HG03280 (cell line): Measurements from ENCODE around the gene CHCHD3.
"Not testable (repeated sequence)": the region's sequence is repeated elsewhere in the genome, so short reads cannot be mapped to it uniquely, and the experiment has no call there.

Experiments used
- ATAC-seq: cut with Tn5 transposase; IDR thresholded peaks from one replicate; pipeline ENCODE4 v1.9.1; 2021; ENCODE audit warnings: mild to moderate bottlenecking, moderate library complexity; ENCODE audit not compliant: unreplicated experiment

Gene CHCHD3

DNA sequence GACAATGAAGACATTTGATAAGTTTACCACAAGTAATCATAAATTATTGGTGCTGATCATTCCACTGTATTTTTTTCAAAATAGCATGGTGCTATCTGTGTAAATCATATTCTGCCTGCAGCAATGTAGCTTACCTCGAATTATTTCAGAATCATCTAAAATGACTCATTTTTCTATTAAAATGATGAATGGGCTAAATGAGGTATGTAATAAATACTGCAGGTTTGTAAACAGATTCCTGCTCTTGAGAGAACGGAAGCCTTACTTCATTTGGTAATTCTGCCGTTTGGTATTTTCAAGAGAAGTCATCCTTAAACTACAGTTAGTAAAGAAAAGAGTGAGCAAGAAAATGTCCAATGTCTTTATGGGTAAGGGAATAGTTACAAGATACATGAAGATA lies 115.9 kb downstream of the CHCHD3 start:
- no peak for ATAC-seq

DNA sequence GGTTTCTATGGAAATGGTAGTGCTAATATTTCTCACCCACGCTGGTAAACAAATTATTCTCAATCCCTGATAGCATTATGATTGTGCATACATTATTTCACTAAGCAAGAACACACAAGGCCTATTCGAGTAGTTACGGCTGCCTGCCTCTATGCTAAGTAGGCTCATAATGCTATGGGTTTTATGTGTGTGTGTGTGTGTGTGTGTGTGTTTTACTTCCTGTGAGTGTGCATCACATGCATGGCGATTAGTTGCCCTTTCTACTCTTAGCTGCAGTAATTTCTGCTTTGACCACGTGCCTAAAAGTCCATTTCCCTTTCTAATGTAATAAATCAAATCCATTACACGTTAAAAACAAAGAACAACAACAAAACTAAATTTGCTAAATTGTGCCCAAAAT lies 117.0 kb downstream of the CHCHD3 start:
- ATAC-seq: no peak

DNA sequence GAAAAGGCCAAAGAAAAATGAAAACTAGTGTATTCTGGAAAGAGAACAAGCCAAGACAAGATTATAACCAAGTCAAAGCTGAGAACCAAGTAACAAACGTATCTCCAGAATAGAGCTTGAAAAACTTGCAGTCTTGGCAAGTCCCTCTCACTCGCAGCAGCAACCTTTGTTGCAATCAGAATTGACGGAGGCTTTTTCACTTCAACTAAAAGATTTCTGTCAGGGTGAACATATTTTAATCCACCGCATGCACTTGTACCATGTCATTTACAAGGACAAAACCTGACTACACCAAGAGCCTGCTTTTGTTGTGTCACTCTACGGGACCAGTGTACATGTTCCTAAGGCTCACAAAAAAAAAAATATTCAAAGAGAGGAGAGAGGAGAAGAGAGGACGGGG lies 122.0 kb downstream of the CHCHD3 start:
- ATAC-seq: no peak

DNA sequence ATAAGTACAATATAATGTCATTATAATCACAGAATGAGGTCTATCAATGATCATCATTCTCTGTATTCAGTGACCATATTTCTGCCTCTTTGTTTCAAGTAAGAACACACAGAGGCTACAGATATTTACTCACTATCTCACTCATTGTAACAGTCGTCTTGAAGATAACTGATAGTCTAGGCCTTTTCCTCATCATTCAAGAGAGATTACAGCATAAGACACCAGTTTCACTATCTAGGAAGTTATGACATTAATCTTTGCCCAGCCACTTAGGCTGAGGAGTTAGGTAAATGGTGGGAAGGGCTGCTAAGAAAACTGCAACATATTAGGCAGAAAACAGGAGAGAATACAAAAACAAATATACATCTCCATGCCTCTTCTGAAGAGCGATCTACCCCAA lies 125.3 kb downstream of the CHCHD3 start:
- ATAC-seq: no peak

DNA sequence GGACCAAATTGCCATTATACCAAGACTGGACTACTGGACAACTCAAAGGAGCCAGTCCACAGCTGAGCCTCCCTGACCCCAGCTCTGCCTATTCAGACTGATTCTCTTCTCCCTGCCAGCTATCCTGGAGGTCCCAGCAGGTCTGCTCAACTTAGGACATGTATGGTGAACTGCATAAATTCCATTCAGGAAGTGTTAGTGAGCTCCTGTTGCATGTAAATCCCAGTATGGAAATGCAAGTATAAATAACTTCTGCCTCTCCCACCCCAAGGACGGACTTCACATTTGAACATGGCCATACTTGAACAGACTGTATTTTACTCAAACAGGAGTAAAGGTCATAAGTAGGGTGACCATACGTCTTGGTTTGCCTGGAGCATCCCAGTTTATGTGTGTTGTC lies 128.4 kb downstream of the CHCHD3 start:
- no peak for ATAC-seq

DNA sequence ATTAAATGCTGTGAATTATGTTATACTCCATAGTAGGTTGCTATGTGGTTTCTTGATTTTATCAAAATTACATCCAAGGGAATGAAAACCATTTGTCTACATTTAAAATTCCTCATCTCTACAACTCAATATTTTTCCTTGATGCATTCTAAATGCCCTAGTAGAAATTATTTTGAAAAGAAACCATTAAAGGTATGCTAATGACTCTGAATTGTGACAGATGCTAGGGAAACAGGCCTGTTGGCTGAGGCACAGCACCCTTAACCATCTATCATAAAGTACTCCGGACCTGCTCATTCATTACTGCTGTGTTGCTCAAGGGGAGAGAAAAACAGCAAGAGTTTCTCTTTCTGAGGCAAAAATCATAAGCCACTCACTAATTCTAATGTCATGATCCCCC lies 131.2 kb downstream of the CHCHD3 start:
- no peak for ATAC-seq

DNA sequence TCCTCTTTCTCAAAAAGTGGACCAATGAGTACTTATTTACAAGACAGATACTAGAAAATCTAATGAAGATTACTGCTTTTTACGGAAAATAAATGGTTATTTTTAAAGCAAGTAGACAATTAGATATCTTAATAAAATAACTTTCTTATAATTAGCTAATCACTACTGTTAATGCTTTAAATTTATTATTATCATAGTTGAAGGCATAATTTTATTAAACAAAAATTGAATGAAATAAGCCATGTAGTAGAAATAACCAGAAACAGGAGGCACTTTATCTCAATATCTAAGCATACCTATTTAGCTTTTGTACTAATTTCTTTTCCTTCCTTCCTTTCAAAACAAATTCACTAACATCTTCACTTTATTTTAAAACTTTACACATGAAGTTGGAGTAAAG lies 134.9 kb downstream of the CHCHD3 start:
- ATAC-seq: no peak

DNA sequence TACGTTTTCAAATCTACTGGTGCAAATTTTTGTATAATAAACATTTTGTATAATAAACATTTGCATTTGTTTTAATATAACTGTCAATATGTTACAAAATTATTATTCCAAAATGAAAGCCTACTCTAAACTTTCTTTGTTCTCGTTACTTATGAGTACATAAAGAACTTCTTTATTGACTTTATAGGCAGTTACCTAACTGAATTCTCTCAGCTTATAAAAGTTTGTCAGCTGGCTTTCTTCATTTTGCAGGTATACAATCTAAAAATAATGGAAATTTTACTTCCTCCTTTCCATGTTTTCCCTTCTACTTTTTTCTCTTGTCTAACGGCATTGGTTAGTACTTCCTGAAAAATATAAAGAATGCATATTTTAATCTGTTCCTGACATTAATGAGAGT lies 137.1 kb downstream of the CHCHD3 start:
- ATAC-seq: no peak

DNA sequence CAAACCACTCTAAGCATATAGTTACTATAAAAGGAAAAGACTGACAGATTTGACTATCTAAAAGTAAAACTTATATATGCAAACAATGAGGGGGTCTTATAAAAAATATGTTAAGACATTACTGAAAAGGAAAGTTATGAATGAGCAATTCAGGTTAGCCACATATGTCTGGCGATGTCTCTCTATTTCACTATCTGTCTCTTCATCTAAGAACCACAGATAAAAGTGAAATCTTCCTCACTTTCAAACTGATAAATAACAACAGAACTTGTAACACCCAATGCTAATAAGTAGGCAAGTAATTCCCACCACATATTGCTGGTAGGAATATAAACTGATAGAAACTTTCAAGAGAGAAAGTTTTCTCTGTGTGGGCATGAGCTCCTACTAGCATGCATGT lies 138.2 kb downstream of the CHCHD3 start:
- no peak for ATAC-seq

DNA sequence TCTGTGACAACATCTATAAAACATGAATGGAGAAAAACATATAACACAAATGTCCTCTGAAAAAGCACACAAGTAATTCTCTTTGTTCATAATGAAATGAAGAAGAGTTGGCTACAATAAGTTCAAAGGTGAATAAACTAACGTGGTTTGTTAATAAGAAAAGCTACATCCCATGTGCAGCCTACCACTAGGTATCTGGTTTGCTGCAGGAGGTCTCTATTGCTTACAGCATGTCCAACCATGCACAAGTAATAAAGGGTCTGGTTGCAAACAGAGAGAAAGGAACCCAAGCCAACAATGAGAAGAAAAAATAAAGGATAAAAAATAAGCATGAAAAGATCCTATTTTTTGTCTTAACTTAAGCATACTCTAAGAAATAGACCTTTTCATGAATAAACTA lies 139.2 kb downstream of the CHCHD3 start:
- no peak for ATAC-seq

DNA sequence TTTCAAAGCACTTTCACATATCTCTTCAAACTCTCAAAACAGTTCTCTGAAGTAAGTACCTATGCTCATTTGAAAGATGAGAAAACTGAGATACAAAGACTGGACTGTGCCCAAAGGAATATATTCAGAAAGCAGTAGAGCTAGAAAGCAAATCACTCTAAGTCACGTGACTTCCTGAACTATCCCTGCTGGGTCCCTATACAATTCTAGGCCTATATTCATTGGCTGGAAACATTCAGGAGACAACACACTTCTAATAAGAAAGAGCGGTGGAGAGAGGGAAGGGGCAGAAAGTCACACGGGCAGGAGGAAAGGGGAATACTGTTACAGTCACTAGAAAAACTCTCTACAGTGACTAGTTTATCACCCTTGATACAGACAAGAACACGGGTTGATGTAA lies 140.0 kb downstream of the CHCHD3 start:
- no peak for ATAC-seq

DNA sequence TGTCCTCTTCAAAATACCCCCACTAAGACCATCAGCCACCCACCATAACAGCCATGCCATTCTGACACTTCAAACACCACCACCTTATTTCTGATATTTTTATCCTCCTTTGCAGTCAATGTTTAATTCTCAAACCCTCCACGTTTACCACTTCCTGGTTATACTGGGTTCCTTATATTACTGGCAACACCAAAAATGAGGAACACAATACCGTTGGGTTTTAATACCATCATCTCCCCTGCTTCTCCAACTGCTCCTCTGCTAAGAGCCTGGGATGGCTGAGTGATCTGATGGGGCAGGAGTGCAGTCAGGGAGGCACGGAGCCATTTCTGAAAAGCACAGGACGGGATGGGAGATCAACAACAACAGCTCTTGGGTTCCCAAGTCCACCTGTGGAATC lies 140.5 kb downstream of the CHCHD3 start:
- no peak for ATAC-seq

DNA sequence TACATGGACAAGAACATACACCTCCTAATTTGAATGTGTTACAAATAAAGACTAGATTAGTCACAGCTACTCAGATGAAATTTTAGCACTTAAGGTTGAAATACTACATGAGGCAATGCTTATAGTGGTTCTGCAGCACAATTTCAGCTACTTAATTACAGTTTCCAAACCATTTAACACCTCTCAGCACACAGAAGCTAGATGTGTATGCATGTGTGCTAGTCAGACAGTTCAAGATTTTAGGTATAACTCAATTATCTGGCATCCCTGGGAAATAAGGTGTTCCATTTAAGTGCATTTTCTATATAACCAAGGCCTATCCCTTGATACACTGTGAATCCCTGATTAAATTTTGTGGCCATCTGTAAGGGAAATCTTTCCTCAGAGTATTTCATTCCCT lies 141.8 kb downstream of the CHCHD3 start:
- ATAC-seq: no peak

DNA sequence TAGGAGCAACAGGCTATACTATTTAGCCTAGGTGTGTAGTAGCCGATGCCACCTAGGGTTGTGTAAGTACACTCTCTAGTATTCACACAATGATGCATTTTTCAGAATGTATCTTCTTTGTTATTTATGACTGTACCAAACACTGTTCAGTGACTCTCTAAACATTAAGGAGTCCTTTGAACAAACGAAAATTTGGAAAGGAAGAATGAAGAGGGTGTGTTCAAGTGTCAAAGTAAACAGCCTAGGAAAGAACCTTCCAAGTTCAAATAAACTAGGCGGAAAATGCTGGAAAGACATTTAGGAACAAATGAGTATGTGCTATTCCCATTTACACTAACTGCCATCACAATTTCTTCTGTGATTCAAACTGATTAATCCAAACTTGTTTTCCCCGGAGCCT lies 142.4 kb downstream of the CHCHD3 start:
- no peak for ATAC-seq

DNA sequence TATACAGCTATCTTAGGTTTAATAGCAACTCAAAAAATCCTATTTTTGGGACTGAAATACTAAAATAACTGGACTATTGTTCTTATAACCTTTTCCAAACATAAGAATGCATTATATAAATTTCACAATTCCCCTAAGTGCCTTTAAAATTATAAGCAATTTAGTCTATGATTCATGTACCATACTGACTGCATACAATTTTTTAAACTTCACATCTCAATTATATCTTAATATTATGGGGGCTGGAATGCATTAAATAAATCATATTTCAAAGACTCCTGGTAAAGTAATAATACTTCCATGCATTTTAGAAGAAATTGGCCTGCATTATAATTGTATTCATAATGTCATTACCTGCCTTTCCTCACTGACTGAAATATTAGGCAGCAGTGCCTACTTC lies 144.6 kb downstream of the CHCHD3 start:
- ATAC-seq: no peak

DNA sequence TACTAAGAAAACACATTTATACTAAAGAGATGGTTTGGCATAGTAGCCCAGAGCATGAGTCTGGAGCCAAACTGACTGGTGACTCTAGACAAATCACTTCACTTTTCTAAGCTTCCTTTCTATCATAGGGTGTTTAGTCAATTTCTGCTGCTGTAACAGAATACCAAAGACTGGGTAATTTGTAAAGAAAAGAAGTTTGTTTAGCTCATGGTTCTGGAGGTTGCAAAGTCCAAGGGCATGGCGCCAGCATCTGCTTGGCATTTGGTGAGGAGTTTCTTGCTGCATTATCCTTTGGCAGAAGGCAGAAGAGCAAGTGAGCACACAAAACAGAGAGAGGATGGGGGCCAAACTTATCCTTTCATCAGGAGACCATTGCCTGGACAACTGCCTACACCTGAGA lies 146.3 kb downstream of the CHCHD3 start:
- ATAC-seq: no peak

DNA sequence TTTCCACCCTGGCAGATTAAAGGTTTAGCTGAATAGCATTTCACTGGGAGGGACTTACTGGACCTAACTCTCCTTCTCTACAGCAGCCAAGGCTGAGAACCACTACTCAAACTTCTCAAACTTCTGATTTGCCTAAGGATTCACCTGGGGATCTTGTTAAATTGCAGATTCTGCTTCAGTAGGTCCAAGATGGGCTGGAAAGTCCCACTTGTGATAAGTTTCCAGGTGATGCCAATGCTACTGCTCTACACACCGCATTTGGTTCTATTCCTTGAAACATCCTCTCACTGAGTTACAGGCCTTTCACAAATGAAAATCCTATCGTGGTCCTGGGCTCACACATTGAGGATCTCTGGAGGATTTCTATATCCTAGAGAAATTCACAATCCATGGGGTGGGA lies 147.9 kb downstream of the CHCHD3 start:
- ATAC-seq: no peak

DNA sequence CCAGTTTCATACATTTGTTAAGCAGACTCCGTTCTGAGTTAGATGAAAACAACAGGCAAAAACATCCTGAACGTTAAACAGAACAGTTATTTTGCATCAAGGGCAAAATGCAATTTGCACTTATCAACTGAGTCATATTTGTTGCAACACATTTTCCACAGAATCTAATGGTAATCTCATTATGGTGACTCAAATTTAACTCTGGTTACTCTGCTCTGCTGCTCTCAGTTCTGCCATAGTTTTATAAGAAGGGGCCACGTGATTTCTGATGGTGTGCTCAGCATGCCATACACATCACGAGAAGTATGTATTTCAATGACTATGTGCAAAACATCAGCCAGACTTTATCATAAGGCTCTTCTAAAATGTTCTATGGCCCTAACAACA lies 148.8 kb downstream of the CHCHD3 start:
- ATAC-seq: no peak

DNA sequence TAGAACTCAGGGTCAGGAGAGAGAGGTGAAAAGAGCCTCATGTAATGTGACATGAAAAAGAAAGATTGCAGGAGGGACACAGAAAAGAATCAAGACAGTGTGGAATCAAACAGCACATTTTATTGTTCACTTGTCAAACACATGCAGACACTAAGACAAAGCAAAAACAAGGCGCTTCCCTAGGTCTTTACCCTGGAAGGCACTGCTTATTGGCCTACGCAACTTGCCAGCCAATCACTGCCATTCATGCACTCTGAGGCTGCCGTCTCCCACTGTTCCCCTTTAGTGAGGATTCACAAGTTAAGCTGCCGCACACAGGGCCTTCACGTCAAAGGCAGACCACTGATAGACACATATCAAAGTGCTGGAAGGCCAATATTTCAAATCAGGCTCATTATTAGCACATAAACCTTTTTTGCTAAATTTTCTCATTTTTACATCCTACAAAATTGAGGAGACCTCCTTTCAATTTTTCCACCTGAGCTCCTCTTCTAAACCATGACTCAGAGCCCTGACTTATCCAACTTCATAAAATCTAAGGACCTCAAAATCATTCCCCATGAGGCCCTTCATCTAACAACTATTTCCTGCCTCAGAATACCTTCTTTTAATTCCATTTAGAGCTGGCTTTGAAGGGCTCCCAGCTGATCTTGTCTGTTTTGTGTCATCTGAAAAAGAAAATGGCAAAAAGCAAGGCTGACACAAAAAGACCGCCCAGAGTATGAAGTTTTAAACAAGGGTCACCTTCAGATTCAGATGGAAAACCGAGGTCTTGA lies 149.4 kb downstream of the CHCHD3 start:
- ATAC-seq: no peak

DNA sequence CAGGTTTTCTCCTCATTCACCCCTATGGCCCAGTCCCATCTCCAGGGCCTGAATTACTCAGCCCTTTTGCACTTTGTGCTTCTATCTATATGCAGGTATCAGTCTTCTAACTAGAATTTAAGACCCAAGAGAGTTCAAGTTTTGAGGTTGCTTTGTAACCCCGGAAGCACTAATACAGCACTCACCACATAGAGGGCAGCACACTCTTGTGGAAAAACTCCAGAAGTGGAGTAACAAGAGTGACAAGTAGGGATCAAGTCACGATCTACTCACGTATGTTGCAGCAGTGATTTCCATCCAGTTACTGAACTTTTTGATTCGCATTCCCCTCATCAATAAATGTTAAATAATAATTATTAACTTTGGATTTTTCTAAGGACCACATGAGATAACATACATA lies 151.0 kb downstream of the CHCHD3 start:
- no peak for ATAC-seq

DNA sequence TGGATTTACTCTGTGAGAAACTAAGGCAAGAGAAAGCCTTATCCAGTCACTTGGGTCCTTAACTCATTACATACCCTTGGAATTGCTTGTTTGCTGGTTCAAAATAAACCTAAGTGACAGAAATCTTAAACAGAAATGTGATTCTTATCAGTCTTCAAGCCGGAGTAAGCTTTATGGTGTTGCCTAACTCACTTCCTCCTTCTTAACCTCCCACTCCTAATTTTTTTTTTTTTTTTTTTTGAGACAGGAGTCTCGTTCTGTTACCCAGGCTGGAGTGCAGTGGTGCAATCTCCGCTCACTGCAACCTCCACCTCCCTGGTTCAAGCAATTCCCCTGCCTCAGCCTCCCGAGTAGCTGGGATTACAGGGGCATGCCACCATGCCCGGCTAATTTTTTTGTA lies 151.9 kb downstream of the CHCHD3 start:
- ATAC-seq: not testable (repeated sequence)

DNA sequence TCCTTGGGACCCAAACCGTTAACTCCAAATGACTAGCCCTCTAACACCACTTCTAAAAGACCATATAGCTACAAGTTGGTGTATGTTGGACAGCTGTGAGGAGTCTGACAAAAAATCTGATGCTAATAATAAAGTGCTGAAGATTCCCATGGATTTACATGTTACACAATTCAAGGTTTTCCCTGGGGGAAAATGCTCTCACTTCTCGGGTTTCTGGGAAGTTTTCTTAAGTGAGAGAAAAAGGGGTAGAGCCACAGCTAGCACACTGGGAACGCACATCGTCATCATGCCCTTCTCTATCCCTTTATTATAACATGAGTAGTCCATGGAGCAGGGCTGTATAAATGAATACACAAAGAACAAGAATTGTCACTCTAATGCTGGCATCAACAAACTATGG lies 162.1 kb downstream of the CHCHD3 start:
- ATAC-seq: no peak

DNA sequence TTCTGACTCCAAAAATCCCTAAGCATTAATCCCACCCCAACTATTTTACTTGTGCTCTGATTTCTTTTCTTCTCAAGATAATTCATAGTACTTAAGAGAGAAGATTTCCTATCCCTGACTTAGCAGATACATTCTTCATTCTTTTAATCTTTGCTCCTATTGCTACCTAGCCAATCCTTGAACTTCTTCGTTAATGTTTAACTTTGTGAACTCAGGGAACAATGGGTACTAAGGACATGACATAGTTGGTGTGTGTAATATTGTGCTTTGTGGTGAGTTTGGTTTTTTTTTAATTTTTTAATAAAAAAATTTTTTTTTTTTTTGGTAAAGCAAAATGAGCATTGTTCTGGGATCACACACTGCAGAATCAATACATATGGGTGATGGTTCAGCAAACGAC lies 166.2 kb downstream of the CHCHD3 start:
- ATAC-seq: no peak
